Heart left ventricle (tissue), 13 donors: Measurements from ENCODE around the gene FRG2C.
"Not testable (repeated sequence)": the region's sequence is repeated elsewhere in the genome, so short reads cannot be mapped to it uniquely, and the experiment has no call there.

ENCODE experiments used
- POLR2A ChIP-seq, 2 donors: fragments of 450-650 bp; IDR thresholded peaks; one replicate each; pipeline ENCODE4 v1.6.1; 2017; ENCODE audit warnings: antibody characterized with exemption in 2 of 2, mild to moderate bottlenecking in 2 of 2, moderate library complexity in 2 of 2
- TF ChIP-seq, protein P1 (sequence below), 12 donors: fragments of 200-600 bp; sonication (generic) in 4 of 12; IDR thresholded peaks; one replicate each; pipeline versions ENCODE4 v1.5.0 to v1.8.0; 2018 to 2022; ENCODE audit warnings: antibody characterized with exemption in 12 of 12, mild to moderate bottlenecking in 5 of 12
- donor health status: ischemic (EF 13 %, LVEDD 7.1; RV severe dilation, severe dysfunction).
- donor health status: DM: no; HTN: yes; CAD: no.
- donor health status: DM: no; HTN: no; CAD: no.
- donor health status: ischemic (EF 25% LVEDD 6.9; RV normal size, moderate dysfunction).
- donor health status: ischemic (EF 25% LVEDD 5.7; RV mildly dilated, moderate dysfunction).
- donor health status: ischemic (EF 35%, LVEDD 5.7; RV mildly dilated, moderate dysfunction).
- donor health status: nonischemic (EF 11% LVEDD 7.7; RV severe dilation, severe dysfunction).
- donor health status: DM: yes; HTN: yes; CAD: no.
- donor health status: PGD.
- donor health status: ischemic (EF 29% LVEDD 5.4; RV normal size, mild dysfunction).
- donor health status: nonischemic (EF 23%, LVEDD 6.1; RV moderate dilation, normal function).

- TF ChIP-seq, protein P1, sequence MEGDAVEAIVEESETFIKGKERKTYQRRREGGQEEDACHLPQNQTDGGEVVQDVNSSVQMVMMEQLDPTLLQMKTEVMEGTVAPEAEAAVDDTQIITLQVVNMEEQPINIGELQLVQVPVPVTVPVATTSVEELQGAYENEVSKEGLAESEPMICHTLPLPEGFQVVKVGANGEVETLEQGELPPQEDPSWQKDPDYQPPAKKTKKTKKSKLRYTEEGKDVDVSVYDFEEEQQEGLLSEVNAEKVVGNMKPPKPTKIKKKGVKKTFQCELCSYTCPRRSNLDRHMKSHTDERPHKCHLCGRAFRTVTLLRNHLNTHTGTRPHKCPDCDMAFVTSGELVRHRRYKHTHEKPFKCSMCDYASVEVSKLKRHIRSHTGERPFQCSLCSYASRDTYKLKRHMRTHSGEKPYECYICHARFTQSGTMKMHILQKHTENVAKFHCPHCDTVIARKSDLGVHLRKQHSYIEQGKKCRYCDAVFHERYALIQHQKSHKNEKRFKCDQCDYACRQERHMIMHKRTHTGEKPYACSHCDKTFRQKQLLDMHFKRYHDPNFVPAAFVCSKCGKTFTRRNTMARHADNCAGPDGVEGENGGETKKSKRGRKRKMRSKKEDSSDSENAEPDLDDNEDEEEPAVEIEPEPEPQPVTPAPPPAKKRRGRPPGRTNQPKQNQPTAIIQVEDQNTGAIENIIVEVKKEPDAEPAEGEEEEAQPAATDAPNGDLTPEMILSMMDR (IDR thresholded peaks at IDR 0.05) = not testable (repeated sequence)
- not testable (repeated sequence) for TF ChIP-seq POLR2A (IDR thresholded peaks at IDR 0.05)
Observed at GRCh38 chr3:75664028-75664427, at the start of gene FRG2C.
